ENCODE measurements around the gene RNU4-1. TPM values are rescaled to one million over a fixed set of nuclear protein-coding genes. Genes with fewer than 3 reads are reported as not detected.
A peak's percentile ranks its signal among the peaks of the same experiment; 100 is the strongest.

RNU4-1 gene
- total and polyA plus RNA-seq, 2 of the 4 experiments (the other 2 are of a cell fraction), result under 0.01 TPM; not detected in 1

GRCh38 chr12:120262852-120263747 lies 29.9 kb downstream of the RNU4-1 start:
- H4K8ac ChIP-seq (ENCODE audit: low read depth in 2 of 2, low read length in 2 of 2), result peak overlapping the region; percentile 44 to 72; a peak in 3 of 4 replicates
- peaks cover 33% of the 10 kb centered on the region for H3K9me1 ChIP-seq (ENCODE audit: insufficient read depth, low read length)
- WGBS, 2 experiments (ENCODE audit: extremely low coverage in 2 of 2, insufficient read length in 1 of 2), result 47% methylated on average over 2 of the region's 15 CpGs; no CpG with 5 or more reads in 1 of the 2 experiments
- H2AK5ac ChIP-seq (ENCODE audit: low read depth, low read length), result peak overlapping the region; percentile 95
- H3K4me2 ChIP-seq (ENCODE audit: low read depth, low read length), result peak overlapping the region; percentile 97
- peak overlapping the region; percentile 96 for H3K9ac ChIP-seq (ENCODE audit: low read depth, low read length)
- DNase-seq (no peak), ATAC-seq (ENCODE audit: low read depth) (peak; percentile 21)
- peak overlapping the region; percentile 67 for H3K56ac ChIP-seq (ENCODE audit: extremely low read depth, insufficient read depth, low read length)
- H3K4me1 ChIP-seq (ENCODE audit: control insufficient read depth, insufficient read depth, low read length), result peaks cover 29% of the 10 kb centered on the region
- no TSS peak for BruUV-seq (replicated peaks)
- peak overlapping the region; percentile 92 for H2BK5ac ChIP-seq (ENCODE audit: low read depth, low read length, poor library complexity, severe bottlenecking)
- CTCF ChIA-PET, result interaction anchor here (1.2 to 7.2 kb wide), 5 partner anchors 23 to 96 kb away, joined by 3 to 116 read pairs (median 5); no protein-coding TSS in a partner anchor
- peak overlapping the region; percentile 89 for H2AK9ac ChIP-seq (replicated peaks; ENCODE audit: low read depth, low read length, poor library complexity)
- dilution Hi-C loops (cut with HindIII; ENCODE audit: low sequenced_read_pairs, unreplicated experiment) (no loop called here), intact Hi-C loops (cut with micrococcal nuclease) (no loop called here), in situ Hi-C loops (cut with MboI; ENCODE audit: low sequenced_read_pairs) (loop anchor here (5.0 kb wide), 1 partner anchor 36 kb away; no protein-coding TSS in a partner anchor)
- no peaks in the 10 kb centered on the region for H3K27me3 ChIP-seq (ENCODE audit: control insufficient read depth, insufficient read depth, low read length)
- POLR2A ChIA-PET (ENCODE audit: unreplicated experiment), result interaction anchor here (0.6 to 6.5 kb wide), 7 partner anchors 17 to 140 kb away, joined by 3 to 39 read pairs (median 6); partner anchors contain the start of genes RNU4-2 and RPLP0
- peak overlapping the region; percentile 97 for H3K4ac ChIP-seq (ENCODE audit: low read depth, low read length)
- H2BK20ac ChIP-seq (ENCODE audit: low read depth, low read length), result 0 out of 2 replicates have a peak overlapping the region, but pooled peaks have one; percentile 28
- 0 out of 2 replicates have a peak overlapping the region, but pooled peaks have one; percentile 26 for H4K5ac ChIP-seq (ENCODE audit: low read depth, low read length)
- peak overlapping the region; percentile 98 for H3K4me3 ChIP-seq (ENCODE audit: insufficient read depth, low read depth, low read length)
- H4K20me1 ChIP-seq (ENCODE audit: insufficient read depth, low read length), result peaks cover 64% of the 10 kb centered on the region
- H3K9me3 ChIP-seq (ENCODE audit: control insufficient read depth, insufficient read depth, low read length), result no peaks in the 10 kb centered on the region
- H3K27ac ChIP-seq (ENCODE audit: insufficient read depth, low read length), result peak overlapping the region; percentile 97
- peak overlapping the region; percentile 95 for H3K23ac ChIP-seq (ENCODE audit: low read depth, low read length)
- H2AFZ ChIP-seq (replicated peaks; ENCODE audit: low read length, poor library complexity), result no peak overlapping the region
- H3K36me3 ChIP-seq (ENCODE audit: control insufficient read depth, insufficient read depth, low read length), result peaks cover 4% of the 10 kb centered on the region; the same call in 1 of the 2 replicates
- H2BK15ac ChIP-seq (ENCODE audit: low read depth, low read length), result peak overlapping the region; percentile 88; the same call in 1 of the 3 replicates
- H3K14ac ChIP-seq (replicated peaks; ENCODE audit: low read depth, low read length), result peak overlapping the region; percentile 97
- H4K91ac ChIP-seq (ENCODE audit: insufficient read depth, low read depth, low read length), result peak overlapping the region; percentile 86
- TF ChIP-seq RCOR1 (IDR thresholded peaks at IDR 0.05; ENCODE audit: insufficient replicate concordance, low read length), result no peak
- no peak for TF ChIP-seq BHLHE40 (IDR thresholded peaks at IDR 0.05; ENCODE audit: low read depth, low read length)
- no peak for TF ChIP-seq SMC3 (IDR thresholded peaks at IDR 0.05; ENCODE audit: low read depth, low read length)
- peak; percentile 33; the same call in 1 of the 2 replicates for TF ChIP-seq MXI1 (IDR thresholded peaks at IDR 0.05; ENCODE audit: borderline replicate concordance, low read depth, low read length)
- TF ChIP-seq RFX5 (IDR thresholded peaks at IDR 0.05; ENCODE audit: low read depth, low read length), result no peak
- no peak for TF ChIP-seq RAD21 (IDR thresholded peaks at IDR 0.05; ENCODE audit: low read length)
- no peak for TF ChIP-seq ELK1 (IDR thresholded peaks at IDR 0.05; ENCODE audit: borderline replicate concordance, low read depth, low read length)
- TF ChIP-seq MAZ (IDR thresholded peaks at IDR 0.05; ENCODE audit: borderline replicate concordance, low read depth, low read length), result no peak
- TF ChIP-seq CHD1 (IDR thresholded peaks at IDR 0.05; ENCODE audit: low read depth, low read length), result no peak
- H3K18ac ChIP-seq (ENCODE audit: low read depth, low read length), result no peak overlapping the region; the same call in 1 of the 2 replicates
- H3K79me1 ChIP-seq (ENCODE audit: low read depth in 1 of 2, low read length in 2 of 2), result peaks cover 2 to 46% of the 10 kb centered on the region in 2 experiments; a peak in 2 of 4 replicates
- H2BK120ac ChIP-seq (ENCODE audit: low read depth, low read length), result peak overlapping the region; percentile 47

Measured in IMR-90 (cell line).